ENCODE data around the gene SCAI. TPM values are rescaled to one million over a fixed set of nuclear protein-coding genes. Genes with fewer than 3 reads are reported as not detected.
"Not testable (repeated sequence)": the region's sequence is repeated elsewhere in the genome, so short reads cannot be mapped to it uniquely, and the experiment has no call there.

The SCAI gene
- total RNA-seq, 2 donors from 2014 or later: 7.2 to 7.7 TPM

DNA sequence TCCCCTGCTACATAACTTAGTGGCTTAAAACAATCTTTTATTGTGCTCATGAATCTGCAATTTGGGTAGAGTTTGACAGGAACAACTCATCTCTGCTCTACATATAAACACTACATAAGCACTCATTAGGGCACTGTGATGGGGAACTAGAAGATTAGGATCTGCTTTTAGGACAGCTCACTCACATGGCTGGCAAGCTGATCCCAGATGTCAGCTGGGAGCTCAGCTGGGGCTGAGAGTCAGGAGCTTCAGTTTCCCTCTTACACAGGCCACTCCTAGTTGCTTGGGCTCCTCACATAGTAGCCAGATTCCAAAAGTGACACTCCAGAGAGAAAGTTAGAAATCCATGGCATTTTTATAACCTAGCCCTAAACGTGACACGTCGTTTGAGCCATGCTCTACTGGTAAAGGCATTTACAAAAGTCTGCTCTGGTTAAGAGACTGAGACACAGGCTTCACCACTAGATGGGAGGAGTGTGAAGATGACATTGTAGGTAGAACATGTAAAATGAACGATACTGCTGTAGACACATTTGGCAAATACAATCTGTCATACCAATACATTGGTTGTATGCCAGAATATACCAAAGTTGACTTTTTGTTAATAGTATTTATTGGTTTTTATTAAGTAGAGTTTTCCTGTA is 23.6 kb downstream of the SCAI start:
- no peak for DNase-seq
- intact Hi-C loops (cut with DNase I, micrococcal nuclease): no loop called here
- ATAC-seq: no peak

DNA sequence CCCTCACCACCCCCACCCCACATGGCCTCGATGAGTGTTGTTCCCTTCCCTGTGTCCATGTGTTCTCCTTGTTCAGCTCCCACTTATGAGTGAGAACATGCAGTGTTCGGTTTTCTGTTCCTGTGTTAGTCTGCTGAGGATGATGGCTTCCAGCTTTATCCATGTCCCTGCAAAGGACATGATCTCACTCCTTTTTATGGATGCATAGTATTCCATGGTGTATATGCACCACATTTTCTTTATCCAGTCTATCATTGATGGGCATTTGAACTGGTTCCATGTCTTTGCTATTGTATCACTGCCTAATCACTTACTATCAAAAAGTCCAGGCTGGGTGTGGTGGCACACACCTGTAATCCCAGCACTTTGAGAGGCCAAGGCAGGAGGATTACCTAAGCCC is 24.6 kb downstream of the SCAI start:
- intact Hi-C loops (cut with DNase I, micrococcal nuclease): not testable (repeated sequence)

DNA sequence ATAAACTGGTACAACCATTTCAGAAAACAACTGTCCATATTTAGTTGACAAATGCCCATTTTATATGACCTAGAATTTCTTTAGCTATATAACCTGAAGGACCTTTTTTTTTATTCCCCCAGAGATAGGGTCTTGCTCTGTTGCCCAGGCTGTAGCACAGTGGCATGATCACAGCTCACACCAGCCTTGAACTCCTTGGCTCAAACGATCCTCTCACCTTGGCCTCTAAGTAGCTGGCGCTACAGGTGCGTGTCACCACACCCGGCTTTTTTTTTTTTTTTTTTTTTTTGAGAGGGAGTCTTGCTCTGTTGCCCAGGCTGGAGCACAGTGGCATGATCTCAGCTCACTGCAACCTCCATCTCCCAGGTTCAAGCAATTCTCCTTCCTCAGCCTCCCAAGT is 28.8 kb downstream of the SCAI start:
- intact Hi-C loops (cut with DNase I, micrococcal nuclease); ATAC-seq; DNase-seq: not testable (repeated sequence)

More for the DNA sequence above, 24.6 kb downstream of the SCAI start:
- ATAC-seq, DNase-seq: not testable (repeated sequence)

DNA sequence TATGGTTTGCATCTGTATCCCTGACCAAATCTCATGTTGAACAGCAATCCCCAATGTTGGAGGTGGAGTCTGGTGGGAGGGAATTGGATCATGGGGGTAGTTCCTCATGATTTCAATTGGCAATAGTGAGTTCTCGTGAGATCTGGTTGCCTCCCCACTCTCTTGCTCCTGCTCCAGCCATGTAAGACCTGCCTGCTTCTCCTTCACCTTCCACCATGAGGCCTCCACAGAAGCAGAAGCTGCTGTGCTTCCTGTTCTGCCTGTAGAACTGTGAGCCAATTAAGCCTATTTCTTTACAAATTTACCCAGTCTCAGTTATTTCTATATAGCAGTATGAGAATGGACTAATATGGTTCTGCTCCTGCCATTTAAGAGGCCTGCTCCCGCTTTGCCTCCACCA is 32.9 kb downstream of the SCAI start:
- intact Hi-C loops (cut with DNase I, micrococcal nuclease): no loop called here
- DNase-seq (no peak), ATAC-seq (no peak)

DNA sequence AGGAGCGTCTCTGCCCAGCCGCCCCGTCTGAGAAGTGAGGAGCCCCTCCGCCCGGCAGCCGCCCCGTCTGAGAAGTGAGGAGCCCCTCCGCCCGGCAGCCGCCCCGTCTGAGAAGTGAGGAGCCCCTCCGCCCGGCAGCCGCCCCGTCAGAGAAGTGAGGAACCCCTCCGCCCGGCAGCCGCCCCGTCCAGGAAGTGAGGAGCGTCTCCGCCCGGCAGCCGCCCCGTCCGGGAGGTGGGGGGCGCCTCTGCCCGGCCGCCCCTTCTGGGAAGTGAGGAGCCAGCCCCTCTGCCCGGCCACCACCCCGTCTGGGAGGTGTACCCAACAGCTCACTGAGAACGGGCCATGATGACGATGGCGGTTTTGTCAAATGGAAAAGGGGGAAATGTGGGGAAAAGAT is 34.8 kb downstream of the SCAI start:
- intact Hi-C loops (cut with DNase I, micrococcal nuclease); ATAC-seq; DNase-seq: not testable (repeated sequence)

DNA sequence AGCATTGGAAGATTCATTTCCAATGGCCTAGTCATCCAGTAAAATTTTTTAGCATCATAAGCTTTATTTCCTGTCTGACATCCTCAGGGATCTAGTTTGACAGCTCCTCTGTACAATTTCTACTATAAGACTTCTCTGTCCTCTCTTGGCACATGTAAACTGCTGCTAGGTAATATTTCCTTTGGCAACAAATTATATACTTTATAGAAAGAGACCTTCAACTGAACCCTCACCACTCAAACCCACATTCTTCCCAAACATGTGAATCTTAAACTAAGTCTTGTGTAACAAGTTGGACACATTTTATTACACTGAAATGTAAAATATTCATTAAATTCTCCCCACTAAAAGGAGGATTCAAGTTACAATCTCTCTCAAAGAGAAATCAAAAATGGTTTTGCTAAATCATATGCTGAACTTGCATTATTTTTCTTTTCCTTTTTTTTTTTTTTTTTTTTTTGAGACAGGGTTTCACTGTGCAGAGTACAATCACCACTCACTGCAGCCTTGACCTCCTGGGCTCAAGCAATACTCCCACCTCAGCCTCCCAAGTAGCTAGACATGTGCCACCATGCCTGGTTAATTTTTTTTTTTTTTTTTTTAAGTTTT is 36.9 kb downstream of the SCAI start:
- intact Hi-C loops (cut with DNase I, micrococcal nuclease): no loop called here
- no peak for ATAC-seq
- DNase-seq: no peak

DNA sequence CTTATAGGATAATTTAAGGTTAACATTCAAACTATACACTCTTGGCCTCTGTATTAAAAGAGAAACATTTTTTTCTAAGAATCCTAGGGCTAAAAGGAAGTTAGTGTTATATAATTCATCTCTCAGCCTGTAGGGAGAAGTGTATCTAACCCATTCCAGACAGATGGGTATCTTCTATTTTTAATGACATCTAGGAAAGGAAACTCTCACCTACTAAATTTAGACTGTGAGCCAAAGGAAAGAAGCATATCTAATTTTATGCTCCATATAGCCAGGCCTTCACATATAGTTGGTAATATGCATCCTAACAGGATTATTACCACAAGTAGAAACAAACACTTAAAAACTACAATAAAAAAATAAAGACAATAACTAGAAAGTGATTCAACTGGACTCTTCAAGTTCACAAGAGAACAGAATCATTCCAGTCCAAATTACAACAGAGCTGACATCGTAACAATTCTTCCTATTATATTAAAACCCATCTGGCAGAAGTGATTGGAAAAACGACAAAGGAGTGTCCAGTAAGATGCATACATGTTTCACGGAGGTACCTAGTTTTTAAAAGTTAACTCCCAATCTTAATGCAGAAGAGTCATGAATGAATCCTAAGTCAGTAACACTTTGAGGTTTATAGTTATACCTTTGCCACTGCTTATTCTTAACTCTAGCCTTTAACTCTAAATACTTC is 39.4 kb downstream of the SCAI start:
- ATAC-seq (no peak), DNase-seq (no peak)
- intact Hi-C loops (cut with DNase I, micrococcal nuclease): no loop called here

DNA sequence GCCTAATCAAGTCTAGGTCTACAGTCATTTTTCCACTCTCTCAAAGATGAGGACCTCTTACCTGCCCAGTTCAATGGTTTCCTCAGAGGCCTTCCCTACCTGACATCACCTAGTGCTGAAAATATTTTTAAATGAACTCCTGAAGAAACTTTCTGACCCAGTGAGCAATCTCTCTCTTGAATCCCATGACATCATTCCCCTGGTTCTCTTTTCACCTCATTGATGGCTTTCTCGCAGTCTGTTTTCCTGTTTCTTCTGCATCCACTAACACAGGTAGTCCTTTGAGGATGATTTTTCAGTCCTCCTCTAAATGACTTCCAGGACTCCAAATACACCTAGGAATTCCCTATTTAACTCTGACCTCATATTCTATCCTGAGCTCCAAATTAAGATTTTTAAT is 40.3 kb downstream of the SCAI start:
- no peak for DNase-seq
- intact Hi-C loops (cut with DNase I, micrococcal nuclease): no loop called here
- ATAC-seq: no peak

DNA sequence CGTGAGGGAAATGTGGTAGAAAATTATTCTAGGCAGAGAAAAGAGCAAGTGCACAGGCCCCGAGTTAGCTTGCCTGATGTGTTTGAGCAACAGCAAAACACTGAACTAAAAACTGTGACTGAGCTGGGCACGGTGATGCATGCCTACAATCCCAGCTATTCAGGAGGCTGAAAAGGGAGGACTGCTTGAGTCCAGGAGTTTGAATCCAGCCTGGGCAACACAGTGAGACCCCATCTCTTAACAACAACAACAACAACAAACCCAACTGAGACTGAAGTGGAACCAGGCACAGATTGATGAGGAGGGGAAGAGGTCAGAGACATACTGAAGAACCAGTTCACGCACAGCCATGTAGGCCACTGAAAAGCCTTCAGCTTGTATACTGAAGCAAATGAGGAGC is 42.5 kb downstream of the SCAI start:
- DNase-seq: no peak
- ATAC-seq: no peak
- intact Hi-C loops (cut with DNase I, micrococcal nuclease): no loop called here

DNA sequence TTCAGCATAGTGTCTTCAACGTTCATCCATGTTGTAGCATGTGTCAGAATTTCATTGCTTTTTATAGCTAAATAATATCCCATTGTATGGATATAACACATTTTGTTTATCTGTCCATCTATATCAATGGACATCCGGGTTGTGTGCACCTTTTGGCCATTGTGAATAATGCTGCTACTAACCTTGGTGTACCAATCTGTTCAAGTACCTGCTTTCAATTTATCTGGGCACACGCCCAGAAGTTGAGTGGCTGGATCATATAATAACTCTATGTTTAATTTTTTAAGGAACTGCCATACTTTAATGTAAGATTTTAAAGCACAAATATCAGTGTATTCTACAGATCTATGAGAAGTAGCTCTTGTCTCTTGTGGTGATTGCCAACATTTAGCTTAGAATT is 43.5 kb downstream of the SCAI start:
- ATAC-seq (no peak), DNase-seq (no peak)
- intact Hi-C loops (cut with DNase I, micrococcal nuclease): no loop called here

DNA sequence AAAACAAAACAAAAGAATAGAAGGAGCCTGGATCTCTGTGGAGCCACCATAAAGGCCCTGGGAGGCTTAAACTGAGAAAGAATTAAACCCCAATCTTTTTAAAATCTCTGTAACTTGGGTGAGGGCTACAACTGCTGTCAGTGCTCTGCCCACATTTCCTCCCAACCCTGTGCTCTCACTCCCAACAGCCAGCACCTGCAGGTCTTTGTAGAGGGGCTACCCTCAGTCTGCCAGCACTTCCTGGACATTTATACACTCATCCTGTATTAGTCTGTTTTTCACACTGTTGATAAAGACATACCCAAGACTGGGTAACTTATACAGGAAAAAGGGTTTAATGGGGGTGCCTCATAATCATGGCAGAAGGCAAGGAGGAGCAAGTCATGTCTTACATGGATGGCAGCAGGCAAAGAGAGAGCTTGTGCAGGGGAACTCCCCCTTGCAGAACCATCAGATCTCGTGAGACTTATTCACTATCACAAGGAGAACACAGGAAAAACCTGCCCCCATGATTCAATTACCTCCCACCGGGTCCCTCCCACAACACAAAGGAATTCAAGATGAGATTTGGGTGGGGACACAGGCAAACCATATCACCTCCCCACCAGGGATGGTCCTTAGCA is 47.4 kb downstream of the SCAI start:
- intact Hi-C loops (cut with DNase I, micrococcal nuclease): no loop called here

DNA sequence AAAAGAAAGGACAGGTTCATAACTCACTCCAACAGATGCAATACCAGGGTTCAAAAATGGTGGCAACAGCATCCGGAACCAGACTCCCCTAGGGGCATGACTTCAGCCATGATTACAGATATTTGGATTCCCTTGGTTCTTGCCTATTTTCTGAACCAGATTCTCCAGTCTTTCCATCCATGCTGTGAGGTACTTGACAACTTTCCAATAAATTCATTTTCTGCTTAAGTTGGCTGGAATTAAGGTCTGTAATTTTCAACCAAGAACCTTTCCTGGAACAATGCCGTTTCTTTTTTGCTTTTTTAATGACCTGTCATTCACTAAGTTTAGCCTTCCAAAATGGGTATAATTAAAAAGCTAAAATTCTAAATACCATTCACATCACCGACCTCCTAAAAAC is 52.2 kb downstream of the SCAI start:
- intact Hi-C loops (cut with DNase I, micrococcal nuclease): no loop called here
- no peak for DNase-seq
- no peak for ATAC-seq

More for the DNA sequence above, 47.4 kb downstream of the SCAI start:
- DNase-seq (no peak), ATAC-seq (no peak)

DNA sequence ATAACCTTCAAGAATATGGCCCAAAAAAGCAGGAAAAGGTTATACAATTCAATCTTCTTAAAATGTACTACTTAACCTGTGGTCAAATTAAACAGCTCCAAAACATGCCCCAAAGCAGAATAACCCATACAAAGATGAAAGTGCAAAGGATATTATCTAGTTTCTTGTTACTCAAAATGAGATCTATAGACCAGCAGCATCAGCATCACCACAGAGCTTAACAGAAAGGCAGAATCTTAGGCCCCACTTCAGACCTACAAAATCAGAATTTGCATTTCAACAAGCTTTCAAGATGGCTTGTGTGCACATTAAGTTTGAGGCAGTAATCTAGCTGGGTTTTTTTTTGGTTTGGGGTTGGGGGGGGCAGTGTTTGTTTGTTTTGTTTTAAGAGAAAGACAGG is 54.0 kb downstream of the SCAI start:
- intact Hi-C loops (cut with DNase I, micrococcal nuclease): no loop called here
- DNase-seq (no peak), ATAC-seq (no peak)

DNA sequence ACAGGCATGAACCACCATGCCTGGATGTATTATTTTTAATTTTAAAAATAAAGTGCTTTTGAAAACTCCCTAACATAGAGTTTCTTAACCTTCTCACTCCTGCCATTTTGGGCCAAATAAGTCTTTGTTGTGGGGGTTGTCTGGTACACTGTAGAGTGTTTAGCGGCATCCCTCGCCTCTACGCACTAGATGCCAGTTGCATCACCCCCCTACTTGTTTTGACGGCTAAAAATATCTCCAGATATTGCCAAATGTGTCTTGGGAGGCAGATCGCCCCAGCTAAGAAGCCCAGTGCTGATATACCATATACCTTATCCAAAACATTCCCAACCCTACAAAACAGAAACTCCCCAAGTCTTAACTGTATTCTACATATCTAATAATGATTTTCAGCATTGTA is 54.6 kb downstream of the SCAI start:
- ATAC-seq (no peak), DNase-seq (no peak)
- intact Hi-C loops (cut with DNase I, micrococcal nuclease): no loop called here

DNA sequence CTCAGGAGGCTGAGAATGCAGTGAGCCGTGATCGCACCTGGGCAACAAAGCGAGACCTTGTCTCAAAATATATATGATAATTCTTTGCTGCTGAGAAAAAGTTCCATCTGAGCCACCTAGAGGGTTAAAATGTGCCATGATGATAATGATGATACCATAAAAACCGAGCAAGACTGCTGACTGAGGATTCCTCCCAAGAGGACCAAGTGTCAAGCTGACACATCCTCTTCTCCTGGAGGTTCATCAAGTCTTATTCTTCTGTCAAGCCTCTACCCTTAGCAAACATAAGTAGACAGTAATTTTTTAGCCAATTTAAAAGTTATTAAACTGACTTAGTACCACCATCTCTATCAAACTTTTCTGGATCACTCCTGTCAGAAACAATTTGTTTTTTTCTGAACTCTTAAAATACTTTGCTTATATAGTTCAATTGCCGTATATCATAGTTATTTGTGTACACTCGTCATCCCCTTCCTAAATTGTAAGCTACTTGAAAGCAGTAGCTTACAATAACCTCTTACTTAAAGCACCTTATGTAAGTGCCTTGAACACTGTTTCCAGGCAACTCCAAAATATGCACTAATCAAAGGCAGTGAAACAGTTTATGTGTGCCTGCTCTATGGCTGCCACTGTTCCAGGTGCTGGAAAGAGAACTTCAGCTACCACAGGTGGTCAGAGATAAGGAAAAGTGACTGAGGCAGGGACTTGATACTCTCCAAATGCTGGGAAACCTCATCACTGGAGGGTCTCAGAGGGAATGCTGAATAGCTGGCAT is 57.4 kb downstream of the SCAI start:
- ATAC-seq (no peak), DNase-seq (no peak)
- intact Hi-C loops (cut with DNase I, micrococcal nuclease): no loop called here

DNA sequence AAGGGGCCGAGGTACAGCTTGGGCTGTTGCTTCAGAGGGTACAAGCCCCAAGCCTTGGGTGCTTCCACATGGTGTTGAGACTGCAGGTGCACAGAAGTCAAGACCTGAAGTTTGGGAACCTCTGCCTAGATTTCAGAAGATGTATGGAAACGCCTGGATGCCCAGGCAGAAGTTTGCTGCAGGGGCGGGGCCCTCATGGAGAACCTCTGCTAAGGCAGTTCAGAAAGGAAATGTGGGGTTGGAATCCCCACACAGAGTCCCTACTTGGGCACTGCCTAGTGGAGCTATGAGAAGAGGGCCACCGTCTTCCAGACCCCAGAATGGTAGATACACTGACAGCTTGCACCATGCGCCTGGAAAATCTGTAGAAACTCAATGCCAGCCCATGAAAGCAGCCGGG is 61.1 kb downstream of the SCAI start:
- DNase-seq; ATAC-seq; intact Hi-C loops (cut with DNase I, micrococcal nuclease): not testable (repeated sequence)

DNA sequence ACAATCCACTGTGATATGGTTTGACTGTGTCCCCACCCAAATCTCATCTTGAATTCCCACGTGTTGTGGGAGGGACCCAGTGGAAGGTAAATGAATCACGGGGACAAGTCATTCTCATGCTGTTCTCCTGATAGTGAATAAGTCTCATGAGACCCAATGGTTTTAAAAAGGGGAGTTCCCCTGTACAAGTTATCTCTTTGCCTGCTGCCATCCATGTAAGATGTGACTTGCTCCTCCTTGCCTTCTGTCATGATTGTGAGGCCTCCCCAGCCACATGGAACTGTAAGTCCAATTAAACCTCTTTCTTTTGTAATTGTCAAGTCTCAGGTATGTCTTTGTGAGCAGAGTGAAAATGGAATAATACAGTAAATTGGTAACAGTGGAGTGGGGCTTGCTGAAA is 62.5 kb downstream of the SCAI start:
- intact Hi-C loops (cut with DNase I, micrococcal nuclease); DNase-seq; ATAC-seq: not testable (repeated sequence)

DNA sequence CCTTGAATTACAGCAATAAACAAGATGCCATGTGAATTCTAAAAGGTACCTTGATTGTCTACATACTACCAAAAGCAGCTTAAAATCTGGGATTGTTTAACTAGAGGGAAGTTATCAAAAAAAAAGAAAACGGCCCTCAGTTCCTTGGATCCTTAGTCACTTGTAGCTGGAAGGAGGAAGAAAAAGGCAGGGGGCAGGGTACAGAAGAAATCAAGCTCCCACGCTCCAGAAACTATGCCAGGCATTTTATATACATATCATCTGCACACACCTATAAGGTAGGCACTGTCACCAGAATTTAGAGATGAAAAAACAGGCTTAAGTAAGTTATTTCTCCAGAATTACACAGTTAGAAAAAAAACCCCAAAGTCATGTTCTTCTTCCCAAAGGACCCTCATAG is 63.4 kb downstream of the SCAI start:
- intact Hi-C loops (cut with DNase I, micrococcal nuclease): no loop called here

DNA sequence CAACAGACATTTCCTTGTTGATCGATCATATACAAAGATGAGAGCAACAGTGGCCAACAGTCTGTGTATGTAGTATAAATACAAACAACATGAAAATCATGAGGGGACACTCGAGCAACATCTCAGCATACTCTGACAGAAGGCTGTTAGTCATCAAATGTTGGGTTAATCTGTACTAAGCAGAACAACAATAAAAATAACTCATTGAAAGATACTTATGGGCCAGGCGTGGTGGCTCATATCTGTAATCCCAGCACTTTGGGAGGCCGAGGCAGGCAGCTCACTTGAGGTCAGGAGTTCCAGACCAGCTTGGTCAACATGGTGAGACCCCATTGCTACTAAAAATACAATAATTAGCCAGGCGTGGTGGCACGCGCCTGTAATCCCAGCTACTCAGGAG is 67.3 kb downstream of the SCAI start:
- no peak for DNase-seq
- no peak for ATAC-seq
- intact Hi-C loops (cut with DNase I, micrococcal nuclease): no loop called here

More for the DNA sequence above, 63.4 kb downstream of the SCAI start:
- ATAC-seq: peak; percentile 31
- DNase-seq: no peak
